ENCODE data around the gene RAD51B. TPM values are rescaled to one million over a fixed set of nuclear protein-coding genes. Genes with fewer than 3 reads are reported as not detected.
A peak's percentile ranks its signal among the peaks of the same experiment; 100 is the strongest.

RAD51B gene
- total RNA-seq, 1 experiment from 2014 or later: 13.3 TPM

GRCh38 chr14:68357777-68358176 lies 538.2 kb downstream of the RAD51B start:
- H3K9me3 ChIP-seq (replicated peaks): 0 out of 2 replicates have a peak, but pooled peaks cover 3% of the 10 kb centered on the region
- 0 out of 2 replicates have a peak, but pooled peaks cover 4% of the 10 kb centered on the region for H3K4me1 ChIP-seq
- no peak for DNase-seq
- H3K4me3 ChIP-seq: no peak overlapping the region
- no peak overlapping the region for H3K27ac ChIP-seq
- no peaks in the 10 kb centered on the region for H3K36me3 ChIP-seq
- no peaks in the 10 kb centered on the region for H3K27me3 ChIP-seq

DNA sequence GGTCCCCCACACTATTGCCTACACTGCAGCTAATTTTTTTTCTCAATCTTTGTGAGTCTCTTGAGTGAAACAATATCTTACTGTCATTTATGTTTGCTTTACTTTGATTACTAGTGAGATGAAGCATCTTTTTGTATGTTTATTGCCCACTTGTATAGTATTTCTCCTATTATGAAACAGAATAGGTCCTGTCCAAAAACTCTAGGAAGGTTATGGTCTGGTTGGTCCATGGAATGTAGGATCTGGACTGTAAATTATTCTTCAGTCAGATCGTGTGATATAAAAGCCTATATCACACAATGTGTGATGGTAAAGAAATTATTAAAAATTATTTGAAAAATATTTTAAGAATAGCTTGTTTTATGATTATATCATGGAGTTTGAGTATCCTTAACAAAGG lies 538.9 kb downstream of the RAD51B start:
- no peak for DNase-seq
- Histone ChIP-seq H3K36me3 (no peaks in the 10 kb centered on the region), H3K4me3 (no peak overlapping the region), H3K27ac (no peak overlapping the region), H3K4me1 (0 out of 2 replicates have a peak, but pooled peaks cover 4% of the 10 kb centered on the region), H3K9me3 (replicated peaks) (0 out of 2 replicates have a peak, but pooled peaks cover 3% of the 10 kb centered on the region), H3K27me3 (no peaks in the 10 kb centered on the region)

GRCh38 chr14:68359022-68359836 lies 539.6 kb downstream of the RAD51B start:
- no peak for DNase-seq
- Histone ChIP-seq H3K27me3 (no peaks in the 10 kb centered on the region), H3K36me3 (no peaks in the 10 kb centered on the region), H3K27ac (no peak overlapping the region), H3K4me1 (0 out of 2 replicates have a peak, but pooled peaks cover 4% of the 10 kb centered on the region), H3K4me3 (no peak overlapping the region), H3K9me3 (replicated peaks) (0 out of 2 replicates have a peak, but pooled peaks cover 3% of the 10 kb centered on the region)

GRCh38 chr14:68359837-68360552 lies 540.4 kb downstream of the RAD51B start:
- Histone ChIP-seq H3K36me3 (no peaks in the 10 kb centered on the region), H3K27ac (no peak overlapping the region), H3K4me1 (peaks cover 7% of the 10 kb centered on the region), H3K4me3 (no peak overlapping the region), H3K9me3 (replicated peaks) (0 out of 2 replicates have a peak, but pooled peaks cover 3% of the 10 kb centered on the region), H3K27me3 (no peaks in the 10 kb centered on the region)
- DNase-seq: no peak

- Histone ChIP-seq H3K9me3 (replicated peaks) (no peaks in the 10 kb centered on the region), H3K4me1 (peaks cover 10% of the 10 kb centered on the region), H3K36me3 (no peaks in the 10 kb centered on the region), H3K27ac (no peak overlapping the region), H3K27me3 (no peaks in the 10 kb centered on the region), H3K4me3 (no peak overlapping the region)
- DNase-seq: no peak
These were observed 541.7 kb downstream of the RAD51B start for GRCh38 chr14:68361231-68361630.

DNA sequence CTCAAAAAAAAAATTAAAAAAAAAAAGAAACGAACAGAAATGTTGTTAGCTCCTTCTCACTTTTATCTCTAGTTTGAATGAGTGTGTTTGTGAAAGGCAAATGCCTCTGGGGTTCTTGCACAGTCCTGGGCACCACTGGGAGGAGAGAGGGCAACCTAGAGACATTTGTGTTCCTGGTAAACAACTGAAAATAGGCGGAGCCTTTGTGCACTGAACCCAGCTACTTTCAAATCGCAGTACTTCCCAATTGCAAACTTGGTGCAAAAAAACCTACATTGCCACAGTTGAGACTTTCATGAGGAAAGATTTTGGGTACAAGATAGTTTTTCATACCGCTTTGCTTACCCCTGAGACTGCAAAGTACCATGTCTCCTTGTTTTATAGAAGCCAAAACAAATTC lies 543.3 kb downstream of the RAD51B start:
- no peaks in the 10 kb centered on the region for H3K27me3 ChIP-seq
- no peak for DNase-seq
- peaks cover 25% of the 10 kb centered on the region for H3K4me1 ChIP-seq
- no peak overlapping the region for H3K27ac ChIP-seq
- no peaks in the 10 kb centered on the region for H3K36me3 ChIP-seq
- no peaks in the 10 kb centered on the region for H3K9me3 ChIP-seq (replicated peaks)
- H3K4me3 ChIP-seq: no peak overlapping the region

DNA sequence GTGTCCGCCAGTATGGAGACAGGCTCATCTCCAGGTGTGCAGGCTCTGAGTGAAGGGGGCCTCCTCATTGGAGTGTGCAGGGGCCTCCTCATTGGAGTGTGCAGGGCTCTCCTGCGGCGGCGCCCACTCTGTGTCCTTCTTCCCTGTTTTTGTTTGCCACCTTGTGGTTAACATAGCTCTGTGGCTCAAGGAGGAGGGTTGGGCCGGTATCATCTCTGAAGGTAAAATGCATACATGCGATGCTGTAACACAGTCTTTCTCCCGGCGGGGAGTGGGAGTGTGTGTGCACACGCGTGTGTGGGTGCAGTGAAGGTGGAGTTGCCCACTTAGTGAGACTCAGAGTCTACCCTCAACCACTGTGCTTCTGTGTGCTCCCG lies 543.9 kb downstream of the RAD51B start:
- Histone ChIP-seq H3K4me3 (no peak overlapping the region), H3K36me3 (no peaks in the 10 kb centered on the region), H3K27me3 (no peaks in the 10 kb centered on the region), H3K4me1 (peaks cover 28% of the 10 kb centered on the region), H3K27ac (no peak overlapping the region), H3K9me3 (replicated peaks) (no peaks in the 10 kb centered on the region)
- DNase-seq: no peak

GRCh38 chr14:68363843-68364767 lies 544.5 kb downstream of the RAD51B start:
- Histone ChIP-seq H3K27me3 (no peaks in the 10 kb centered on the region), H3K36me3 (no peaks in the 10 kb centered on the region), H3K4me3 (no peak overlapping the region), H3K4me1 (peaks cover 29% of the 10 kb centered on the region), H3K9me3 (replicated peaks) (no peaks in the 10 kb centered on the region), H3K27ac (peak overlapping the region; percentile 47)
- peak in 1 of 2 experiments; percentile 27 for DNase-seq

- Histone ChIP-seq H3K36me3 (no peaks in the 10 kb centered on the region), H3K27me3 (no peaks in the 10 kb centered on the region), H3K9me3 (replicated peaks) (no peaks in the 10 kb centered on the region), H3K4me1 (peaks cover 36% of the 10 kb centered on the region), H3K27ac (peak overlapping the region; percentile 47), H3K4me3 (no peak overlapping the region)
- peak; percentile 25 to 26 for DNase-seq
These were observed 545.2 kb downstream of the RAD51B start for GRCh38 chr14:68364792-68365192.

- Histone ChIP-seq H3K4me1 (peaks cover 40% of the 10 kb centered on the region), H3K9me3 (replicated peaks) (no peaks in the 10 kb centered on the region), H3K27ac (peak overlapping the region; percentile 47), H3K27me3 (no peaks in the 10 kb centered on the region), H3K4me3 (no peak overlapping the region), H3K36me3 (no peaks in the 10 kb centered on the region)
- DNase-seq: no peak
These were observed 545.6 kb downstream of the RAD51B start for GRCh38 chr14:68365228-68365627.

DNA sequence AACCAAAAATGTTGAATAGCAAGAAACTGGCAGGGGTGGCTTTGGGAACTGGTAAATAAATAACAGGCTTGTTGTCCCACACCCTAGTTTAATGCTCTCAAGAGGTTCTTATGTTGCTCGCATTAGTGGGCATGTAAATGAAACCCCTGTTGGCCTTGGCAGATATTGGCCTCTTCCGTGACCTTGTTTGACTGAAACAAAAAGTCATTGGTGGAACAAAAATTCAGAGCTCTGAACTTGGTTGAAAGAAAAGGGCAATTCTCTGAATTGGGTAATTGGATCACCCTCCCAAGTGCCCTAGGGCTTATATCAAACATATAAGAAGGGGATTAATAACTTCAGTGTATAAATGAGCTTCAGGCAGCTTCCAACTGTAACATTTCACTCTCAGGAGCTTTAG lies 547.1 kb downstream of the RAD51B start:
- no peak for DNase-seq
- Histone ChIP-seq H3K27me3 (no peaks in the 10 kb centered on the region), H3K36me3 (no peaks in the 10 kb centered on the region), H3K4me3 (no peak overlapping the region), H3K9me3 (replicated peaks) (no peaks in the 10 kb centered on the region), H3K27ac (no peak overlapping the region), H3K4me1 (peaks cover 40% of the 10 kb centered on the region)

DNA sequence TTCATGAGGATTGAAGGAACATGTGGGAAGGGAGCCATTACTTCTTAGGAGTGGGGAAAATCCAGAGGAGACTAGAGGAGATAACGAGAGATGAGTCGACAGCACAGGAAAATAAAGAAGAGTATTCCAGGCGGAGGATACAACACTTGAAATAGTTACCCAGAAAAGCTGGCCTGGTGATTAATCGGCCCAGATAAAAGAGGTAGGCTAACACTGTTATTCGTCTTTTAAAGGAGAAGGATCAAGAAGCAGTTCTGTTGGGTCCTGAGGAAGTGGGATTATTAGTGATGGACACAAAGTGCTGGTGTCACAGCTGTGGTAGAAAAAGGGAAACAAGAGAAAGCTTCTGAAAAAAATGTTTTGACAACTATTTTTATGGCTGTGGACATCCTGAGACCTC lies 548.0 kb downstream of the RAD51B start:
- Histone ChIP-seq H3K4me3 (no peak overlapping the region), H3K9me3 (replicated peaks) (no peaks in the 10 kb centered on the region), H3K4me1 (peaks cover 40% of the 10 kb centered on the region), H3K36me3 (no peaks in the 10 kb centered on the region), H3K27ac (no peak overlapping the region), H3K27me3 (no peaks in the 10 kb centered on the region)
- peak in 1 of 2 experiments; percentile 27 for DNase-seq

DNA sequence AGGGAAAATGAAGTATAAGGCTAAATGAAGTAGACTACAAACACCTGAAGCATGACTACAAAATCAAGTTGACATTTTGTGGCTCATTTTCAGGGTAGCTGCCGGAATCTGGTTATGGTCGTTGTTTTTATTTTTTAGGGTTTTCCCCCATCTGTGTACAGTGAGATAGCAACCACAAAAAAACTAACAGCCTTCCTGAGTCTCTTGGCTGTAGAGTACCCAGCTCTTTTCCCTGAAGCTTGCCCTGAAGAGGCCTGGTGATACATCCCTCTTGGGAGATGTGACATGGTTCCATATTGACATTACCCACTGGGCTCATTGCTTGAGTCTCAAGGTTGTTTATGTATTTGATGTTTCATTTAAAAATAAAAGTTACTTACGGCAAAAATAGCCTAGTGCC lies 549.3 kb downstream of the RAD51B start:
- Histone ChIP-seq H3K4me3 (no peak overlapping the region), H3K27me3 (no peaks in the 10 kb centered on the region), H3K9me3 (replicated peaks) (peaks cover 6% of the 10 kb centered on the region; the same call in 1 of the 2 replicates), H3K27ac (no peak overlapping the region), H3K4me1 (peaks cover 40% of the 10 kb centered on the region), H3K36me3 (no peaks in the 10 kb centered on the region)
- DNase-seq: no peak

DNA sequence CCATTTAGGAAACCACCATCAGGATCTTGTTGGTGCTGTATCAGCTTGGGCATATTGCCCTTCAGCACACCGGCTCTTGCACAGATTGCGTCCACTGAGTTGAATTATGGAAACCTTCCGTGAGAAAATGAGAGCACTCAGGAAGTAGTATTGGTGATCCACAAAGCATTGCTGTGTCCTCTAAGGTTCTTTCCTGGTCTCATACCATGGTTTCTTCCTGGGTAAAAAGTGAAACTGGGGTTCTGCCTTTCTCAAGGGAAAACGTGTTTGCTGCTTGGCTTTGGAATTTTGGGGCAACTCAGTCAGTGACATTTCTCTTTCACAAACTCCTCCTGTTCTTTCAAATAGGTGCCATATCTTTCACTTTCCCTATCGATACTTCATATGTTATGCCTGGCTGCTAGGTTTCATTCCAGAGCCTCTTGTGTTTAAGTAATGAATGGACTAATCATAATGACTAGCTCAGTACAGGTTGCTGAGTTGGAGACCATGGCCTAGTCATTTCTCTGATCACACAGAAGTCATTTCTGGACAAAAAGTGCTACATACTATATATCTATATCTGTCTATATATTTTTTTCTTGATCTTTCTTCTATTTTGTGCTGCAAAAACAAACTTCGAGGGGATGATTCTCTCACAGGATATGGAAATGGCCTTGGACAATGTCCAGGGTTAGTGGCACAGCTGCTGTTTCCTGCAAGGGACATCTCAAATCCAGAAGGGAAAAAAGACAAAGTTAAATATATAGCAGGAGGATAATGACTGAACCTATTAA lies 549.9 kb downstream of the RAD51B start:
- Histone ChIP-seq H3K36me3 (no peaks in the 10 kb centered on the region), H3K27me3 (no peaks in the 10 kb centered on the region), H3K4me1 (peaks cover 44% of the 10 kb centered on the region), H3K4me3 (no peak overlapping the region), H3K27ac (0 out of 2 replicates have a peak overlapping the region, but pooled peaks have one; percentile 5), H3K9me3 (replicated peaks) (peaks cover 6% of the 10 kb centered on the region; the same call in 1 of the 2 replicates)
- DNase-seq: peak in 1 of 2 experiments; percentile 46

Data from SJCRH30 (cell line).